NCI-H82 (cell line): Measurements from ENCODE around the gene KIAA1549.
A peak's percentile ranks its signal among the peaks of the same experiment; 100 is the strongest.
"Not testable (repeated sequence)": the region's sequence is repeated elsewhere in the genome, so short reads cannot be mapped to it uniquely, and the experiment has no call there.

Experiments used
- DNase-seq: peaks from one replicate; lab custom pipeline; 2025; lab: John Stamatoyannopoulos, UW

Gene KIAA1549

GRCh38 chr7:138944592-138944991, 36.6 kb downstream of the KIAA1549 start:
- no peak for DNase-seq

- DNase-seq, result no peak
Observed at GRCh38 chr7:138943061-138943460, 38.1 kb downstream of the KIAA1549 start.

DNA sequence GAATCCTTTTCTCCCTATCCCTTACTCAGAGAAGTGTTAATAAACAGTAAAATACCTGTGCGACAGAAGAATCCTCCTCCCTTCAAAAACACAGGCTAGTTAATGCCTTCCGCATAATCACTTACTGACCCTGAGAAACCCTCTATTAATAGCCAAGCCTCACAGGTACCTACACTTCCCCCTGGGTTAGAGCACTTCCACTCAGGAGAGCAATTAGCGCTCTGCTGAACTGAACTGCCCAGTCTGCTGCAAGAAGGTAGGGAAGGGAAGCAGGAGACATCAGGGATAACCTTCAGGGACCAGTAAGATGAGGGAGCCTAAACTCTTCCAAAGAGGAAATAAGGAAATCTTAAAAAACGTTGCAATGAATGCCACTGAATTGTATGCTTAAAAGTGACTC, 39.6 kb downstream of the KIAA1549 start:
- DNase-seq, result peak; percentile 25

DNA sequence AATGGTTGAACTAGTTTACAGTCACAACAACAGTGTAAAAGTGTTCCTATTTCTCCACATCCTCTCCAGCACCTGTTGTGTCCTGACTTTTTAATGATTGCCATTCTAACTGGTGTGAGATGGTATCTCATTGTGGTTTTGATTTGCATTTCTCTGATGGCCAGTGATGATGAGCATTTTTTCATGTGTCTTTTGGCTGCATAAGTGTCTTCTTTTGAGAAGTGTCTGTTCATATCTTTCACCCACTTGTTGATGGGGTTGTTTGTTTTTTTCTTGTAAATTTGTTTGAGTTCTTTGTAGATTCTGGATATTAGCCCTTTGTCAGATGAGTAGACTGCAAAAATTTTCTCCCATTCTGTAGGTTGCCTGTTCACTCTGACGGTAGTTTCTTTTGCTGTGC, 40.6 kb downstream of the KIAA1549 start:
- not testable (repeated sequence) for DNase-seq

- DNase-seq, result no peak
Observed at GRCh38 chr7:138937484-138937883, 43.7 kb downstream of the KIAA1549 start.

DNA sequence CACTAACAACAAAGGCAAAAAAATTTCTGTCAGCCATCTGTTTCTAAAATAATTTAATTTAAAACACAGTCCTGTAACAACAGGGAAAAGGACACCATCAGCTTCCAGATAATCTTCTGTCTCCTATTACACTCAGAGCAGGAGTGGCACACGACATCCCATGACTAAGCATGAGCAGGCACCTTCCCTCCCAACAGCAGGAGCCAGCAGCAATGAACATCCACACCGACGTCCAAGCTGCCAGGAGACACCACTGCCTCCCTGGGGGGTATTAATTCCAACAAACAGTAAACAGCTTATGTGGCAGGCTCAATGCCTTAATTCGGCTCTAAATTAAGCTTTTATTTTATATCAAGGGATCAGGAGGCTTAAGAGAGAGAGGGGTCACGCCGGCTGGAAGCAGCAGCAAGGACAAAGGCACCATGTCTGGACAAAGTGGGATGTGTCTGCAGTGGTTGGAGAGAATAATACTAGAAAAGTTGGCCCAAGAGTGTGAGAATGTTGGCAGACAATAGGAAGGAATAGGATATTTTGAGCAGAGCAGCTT, 45.7 kb downstream of the KIAA1549 start:
- peak; percentile 98 for DNase-seq

DNA sequence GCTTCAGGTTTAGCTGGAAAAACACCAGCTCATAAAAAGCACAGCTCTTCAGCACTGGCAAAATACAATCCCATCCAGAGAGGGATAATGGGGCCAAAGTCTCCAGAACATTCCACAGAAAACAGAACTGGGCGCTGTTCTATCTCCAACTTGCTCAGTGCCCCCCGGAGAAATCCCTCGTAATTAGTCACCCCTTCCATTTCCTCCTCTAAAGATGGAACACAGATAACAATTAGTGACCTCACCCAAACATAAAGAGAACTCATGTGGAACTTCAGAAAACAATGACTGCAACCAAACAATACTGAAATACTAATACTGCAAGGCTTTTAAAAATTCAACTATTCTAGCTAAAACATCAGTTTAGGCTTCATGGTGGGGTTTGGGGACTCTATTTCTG, 46.3 kb downstream of the KIAA1549 start:
- DNase-seq, result no peak

GRCh38 chr7:138934367-138934766, 46.8 kb downstream of the KIAA1549 start:
- DNase-seq, result no peak

DNA sequence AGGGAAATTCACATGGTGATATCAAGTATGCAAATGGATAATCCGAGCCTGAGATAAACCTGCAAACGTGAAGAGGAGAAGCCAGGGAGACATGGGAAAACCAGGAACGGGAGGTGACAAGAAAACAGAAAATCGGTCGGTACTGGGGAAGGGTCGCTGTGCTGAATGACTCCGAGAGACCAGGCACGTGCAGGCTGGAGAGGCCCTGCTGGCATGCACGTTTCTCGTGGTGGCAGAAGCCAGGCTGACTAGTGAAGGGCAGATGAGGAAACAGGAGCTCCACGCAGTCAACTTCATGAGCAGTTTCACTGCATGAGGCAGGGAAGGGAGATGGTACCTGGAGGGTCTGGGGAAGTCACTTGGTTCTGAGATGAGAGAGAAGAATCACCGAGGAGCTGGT, 48.3 kb downstream of the KIAA1549 start:
- no peak for DNase-seq

DNA sequence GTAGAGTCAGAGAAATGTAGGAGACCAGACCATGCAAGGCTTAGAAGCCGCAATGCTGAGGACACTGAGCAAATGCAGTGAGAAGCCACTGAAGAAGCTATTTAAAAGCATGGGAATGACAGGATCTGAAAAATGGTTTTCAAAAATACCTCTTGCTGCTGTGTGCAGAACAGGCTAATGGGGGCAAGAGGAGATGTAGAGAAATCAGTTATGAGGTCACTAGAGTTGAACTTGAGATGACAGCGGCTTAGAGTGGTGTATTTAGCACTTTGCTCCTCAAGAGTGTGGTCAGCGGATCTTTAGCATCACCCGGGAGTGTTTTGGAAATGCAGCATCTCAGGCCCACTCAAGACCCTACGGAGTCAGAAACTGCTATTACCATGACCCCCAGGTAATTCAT, 48.8 kb downstream of the KIAA1549 start:
- no peak for DNase-seq

DNA sequence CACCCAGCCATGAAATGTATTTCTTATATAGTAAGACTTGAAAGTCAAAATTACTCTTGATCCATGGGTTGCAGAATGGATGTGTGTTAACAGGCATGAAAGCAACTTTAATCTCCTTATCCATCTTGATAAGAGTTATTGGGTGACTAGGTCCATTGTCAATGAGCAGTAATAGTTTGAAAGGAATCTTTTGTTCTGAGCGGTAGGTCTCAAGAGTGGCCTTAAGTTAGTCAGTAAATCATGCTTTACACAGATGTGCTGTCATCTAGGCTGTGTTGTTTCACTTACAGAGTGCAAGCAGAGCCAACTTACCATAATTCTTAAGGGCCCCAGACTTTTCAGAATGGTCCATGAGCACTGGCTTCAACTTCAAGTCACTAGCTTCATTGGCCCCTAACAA, 51.2 kb downstream of the KIAA1549 start:
- no peak for DNase-seq

DNA sequence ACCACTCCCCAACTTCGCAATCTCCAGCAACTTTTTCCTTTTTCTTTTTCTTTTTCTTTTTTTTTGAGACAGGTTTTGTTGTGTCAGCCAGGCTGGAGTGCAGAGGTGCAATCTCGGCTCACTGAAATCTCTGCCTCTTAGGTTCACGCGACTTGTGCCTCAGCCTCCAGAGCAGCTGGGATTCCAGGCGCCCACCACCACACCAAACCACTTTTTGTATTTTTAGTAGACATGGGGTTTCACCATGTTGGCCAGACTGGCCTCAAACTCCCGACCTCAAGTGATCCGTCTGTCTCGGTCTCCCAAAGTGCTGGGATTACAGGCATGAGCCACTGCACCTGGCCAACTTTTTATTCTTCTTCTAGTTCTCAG, 55.0 kb downstream of the KIAA1549 start:
- no peak for DNase-seq

GRCh38 chr7:138924501-138925225, 56.5 kb downstream of the KIAA1549 start:
- no peak for DNase-seq

DNA sequence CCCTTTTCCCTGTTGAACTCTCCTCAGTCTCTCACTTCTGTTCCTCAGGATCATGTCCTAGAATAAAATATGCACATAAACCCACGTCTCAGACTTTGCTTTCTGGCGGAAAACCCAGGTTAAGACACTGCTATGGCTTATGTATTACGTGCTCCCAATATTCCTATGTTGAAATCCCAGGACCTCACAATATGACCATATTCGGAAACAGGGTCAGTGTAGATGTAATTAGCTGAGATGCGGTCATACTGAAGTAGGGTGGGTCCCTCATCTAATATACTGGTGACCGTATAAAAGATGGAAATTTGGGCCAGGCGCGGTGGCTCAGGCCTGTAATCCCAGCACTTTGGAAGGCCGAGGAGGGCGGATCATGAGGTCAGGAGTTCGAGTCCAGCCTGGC, 59.9 kb downstream of the KIAA1549 start:
- no peak for DNase-seq

GRCh38 chr7:138919911-138920310, 61.3 kb downstream of the KIAA1549 start:
- no peak for DNase-seq

DNA sequence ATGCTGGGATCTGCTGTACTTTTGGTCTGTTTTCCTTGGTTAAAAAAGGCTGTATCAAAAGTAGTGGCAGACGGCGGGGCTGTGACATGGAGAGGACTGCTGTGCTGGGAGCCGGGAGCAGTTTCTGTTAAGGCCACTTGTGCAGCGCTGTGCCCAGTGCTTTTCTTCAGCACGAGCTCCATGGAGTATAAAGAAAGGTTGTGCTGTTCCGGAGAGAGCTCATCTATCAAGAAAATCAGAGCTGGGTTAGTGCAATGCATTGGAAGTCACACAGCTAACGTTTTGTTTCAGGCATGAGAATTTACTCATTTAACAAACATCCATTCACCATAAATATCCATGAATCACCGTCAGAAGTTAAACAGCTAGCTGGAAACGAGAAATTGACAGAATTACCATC, 62.0 kb downstream of the KIAA1549 start:
- no peak for DNase-seq

DNA sequence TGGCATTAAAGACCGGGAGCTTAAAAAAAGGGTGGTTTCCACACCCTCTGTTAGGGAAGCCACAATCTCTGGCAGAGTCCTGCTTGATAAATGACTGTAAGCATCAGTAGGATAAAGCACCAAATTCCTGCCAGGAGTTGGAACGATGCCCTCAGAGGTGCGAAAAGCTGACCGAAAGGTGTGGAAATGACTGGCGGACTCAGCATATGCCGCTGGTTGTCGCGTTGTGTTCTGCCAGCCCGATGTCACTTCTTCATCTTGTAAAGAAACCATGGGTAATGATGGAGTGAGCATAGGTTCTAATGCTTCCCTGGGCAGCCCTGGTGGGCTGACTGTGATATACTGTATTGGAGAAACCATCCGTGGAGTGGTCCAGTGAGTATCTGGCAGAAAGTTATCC, 62.4 kb downstream of the KIAA1549 start:
- no peak for DNase-seq

DNA sequence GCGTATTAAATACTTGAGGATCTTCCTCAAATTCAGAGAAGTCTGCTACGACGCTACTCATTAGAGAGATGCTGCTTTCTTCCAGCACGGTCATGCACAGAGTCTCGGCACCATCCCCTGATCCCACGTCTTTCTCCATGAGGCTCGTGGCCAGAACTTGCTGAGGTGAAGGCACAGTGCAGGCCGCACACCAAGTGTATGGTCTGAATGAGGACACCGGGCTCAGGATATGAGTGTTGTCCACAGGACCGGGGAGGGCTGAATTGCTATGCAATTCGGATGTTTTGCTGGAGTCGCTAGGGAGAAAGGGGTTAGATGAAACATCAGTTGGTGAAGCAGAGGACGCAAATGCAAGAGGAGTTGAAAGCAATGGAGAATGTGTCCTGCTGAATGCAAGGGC, 63.0 kb downstream of the KIAA1549 start:
- no peak for DNase-seq

- DNase-seq, result no peak
Observed at GRCh38 chr7:138917771-138918170, 63.4 kb downstream of the KIAA1549 start.

GRCh38 chr7:138916731-138917130, 64.5 kb downstream of the KIAA1549 start:
- no peak for DNase-seq

DNA sequence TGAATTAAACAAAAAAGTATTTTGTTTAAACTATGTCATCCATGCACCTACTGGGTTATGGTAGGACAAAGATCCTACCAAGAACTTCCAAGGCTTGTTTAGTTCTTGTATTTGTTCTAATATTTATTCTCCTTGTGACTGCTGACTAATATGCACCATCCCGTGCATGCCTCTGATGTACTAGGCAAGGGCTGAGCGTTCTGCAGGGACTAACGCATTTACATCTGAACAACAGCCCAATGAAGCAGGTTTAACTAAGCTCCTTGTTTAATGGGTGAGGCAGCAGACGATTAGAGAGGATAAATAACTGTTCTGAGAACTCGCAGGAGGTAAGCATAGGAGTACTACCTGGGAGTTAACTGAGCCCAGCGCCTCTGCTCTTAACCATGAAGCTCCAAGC, 64.9 kb downstream of the KIAA1549 start:
- DNase-seq, result no peak

GRCh38 chr7:138913783-138914182, 67.4 kb downstream of the KIAA1549 start:
- DNase-seq, result no peak

GRCh38 chr7:138911007-138911406, 70.2 kb downstream of the KIAA1549 start:
- DNase-seq, result no peak

DNA sequence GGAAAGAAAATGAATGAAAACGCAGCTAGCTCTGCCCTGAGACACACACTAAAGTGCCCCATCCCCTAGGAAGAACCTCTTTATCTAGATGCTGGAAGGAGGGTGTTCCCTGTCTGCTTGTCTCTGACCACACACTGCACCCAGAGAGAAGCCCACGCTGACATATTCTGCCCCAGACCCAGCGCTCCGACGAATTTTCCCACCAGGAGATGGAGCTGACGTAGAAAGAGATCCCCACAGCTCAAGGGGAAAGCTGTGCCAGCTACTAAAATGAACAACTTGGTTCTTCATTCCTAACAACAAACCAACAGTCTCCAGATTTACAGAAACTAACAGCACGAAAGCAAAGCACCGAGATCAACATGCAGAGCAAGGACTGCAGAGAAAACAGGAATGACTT, 73.3 kb downstream of the KIAA1549 start:
- peak; percentile 6 for DNase-seq
